Measurements from ENCODE around the gene LARGE1.

Gene LARGE1

GRCh38 chr22:33678523-33678922 lies 241.8 kb downstream of the LARGE1 start:
- no peak for DNase-seq (ENCODE audit: extremely low read depth, low read depth)
- TF ChIP-seq, protein P1, sequence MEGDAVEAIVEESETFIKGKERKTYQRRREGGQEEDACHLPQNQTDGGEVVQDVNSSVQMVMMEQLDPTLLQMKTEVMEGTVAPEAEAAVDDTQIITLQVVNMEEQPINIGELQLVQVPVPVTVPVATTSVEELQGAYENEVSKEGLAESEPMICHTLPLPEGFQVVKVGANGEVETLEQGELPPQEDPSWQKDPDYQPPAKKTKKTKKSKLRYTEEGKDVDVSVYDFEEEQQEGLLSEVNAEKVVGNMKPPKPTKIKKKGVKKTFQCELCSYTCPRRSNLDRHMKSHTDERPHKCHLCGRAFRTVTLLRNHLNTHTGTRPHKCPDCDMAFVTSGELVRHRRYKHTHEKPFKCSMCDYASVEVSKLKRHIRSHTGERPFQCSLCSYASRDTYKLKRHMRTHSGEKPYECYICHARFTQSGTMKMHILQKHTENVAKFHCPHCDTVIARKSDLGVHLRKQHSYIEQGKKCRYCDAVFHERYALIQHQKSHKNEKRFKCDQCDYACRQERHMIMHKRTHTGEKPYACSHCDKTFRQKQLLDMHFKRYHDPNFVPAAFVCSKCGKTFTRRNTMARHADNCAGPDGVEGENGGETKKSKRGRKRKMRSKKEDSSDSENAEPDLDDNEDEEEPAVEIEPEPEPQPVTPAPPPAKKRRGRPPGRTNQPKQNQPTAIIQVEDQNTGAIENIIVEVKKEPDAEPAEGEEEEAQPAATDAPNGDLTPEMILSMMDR (IDR thresholded peaks at IDR 0.05; ENCODE audit: low read depth, low read length): no peak

DNA sequence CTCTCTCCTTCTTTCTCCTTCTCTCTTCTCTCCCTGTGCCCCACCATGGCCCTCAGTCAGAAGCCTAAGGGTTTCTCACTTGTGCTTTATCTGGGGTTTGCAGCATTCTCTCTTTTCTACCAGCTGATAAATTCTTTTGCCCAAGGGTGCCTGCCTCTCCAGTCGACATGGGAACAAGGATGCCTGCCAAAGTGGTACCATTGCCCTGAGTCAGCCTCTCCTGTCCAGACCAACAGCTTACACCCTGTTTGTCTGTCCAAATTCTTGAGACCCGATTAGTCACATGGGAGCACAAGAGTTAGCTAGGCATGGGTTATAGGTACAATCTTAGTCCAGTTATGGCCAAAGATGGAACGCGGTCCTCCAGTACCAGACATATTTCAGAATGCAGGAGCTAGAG lies 242.7 kb downstream of the LARGE1 start:
- TF ChIP-seq, protein P1 (IDR thresholded peaks at IDR 0.05; ENCODE audit: low read depth, low read length): no peak
- no peak for DNase-seq (ENCODE audit: extremely low read depth, low read depth)

GRCh38 chr22:33674357-33674756 lies 245.9 kb downstream of the LARGE1 start:
- TF ChIP-seq, protein P1 (IDR thresholded peaks at IDR 0.05; ENCODE audit: low read depth, low read length): no peak
- no peak for DNase-seq (ENCODE audit: extremely low read depth, low read depth)

DNA sequence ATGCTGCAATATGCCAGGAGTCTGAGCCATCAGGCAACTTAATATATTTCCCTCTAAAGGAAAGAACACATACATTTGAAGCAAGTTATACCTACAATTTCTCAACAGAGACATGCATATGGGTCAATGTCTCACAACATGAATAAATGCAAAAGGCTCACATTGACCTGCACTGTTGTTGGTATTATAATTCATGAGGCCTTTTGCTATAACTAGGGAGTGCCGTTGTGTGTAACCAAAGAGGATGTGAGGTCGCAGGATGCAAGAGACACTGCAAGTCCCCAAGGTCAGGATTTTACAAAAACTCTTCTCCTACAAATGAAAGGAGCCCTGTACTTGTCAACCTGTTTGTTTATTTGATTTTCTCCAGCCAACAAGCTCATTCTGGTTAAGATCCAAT lies 250.5 kb downstream of the LARGE1 start:
- DNase-seq (ENCODE audit: extremely low read depth, low read depth): no peak
- TF ChIP-seq, protein P1 (IDR thresholded peaks at IDR 0.05; ENCODE audit: low read depth, low read length): no peak

DNA sequence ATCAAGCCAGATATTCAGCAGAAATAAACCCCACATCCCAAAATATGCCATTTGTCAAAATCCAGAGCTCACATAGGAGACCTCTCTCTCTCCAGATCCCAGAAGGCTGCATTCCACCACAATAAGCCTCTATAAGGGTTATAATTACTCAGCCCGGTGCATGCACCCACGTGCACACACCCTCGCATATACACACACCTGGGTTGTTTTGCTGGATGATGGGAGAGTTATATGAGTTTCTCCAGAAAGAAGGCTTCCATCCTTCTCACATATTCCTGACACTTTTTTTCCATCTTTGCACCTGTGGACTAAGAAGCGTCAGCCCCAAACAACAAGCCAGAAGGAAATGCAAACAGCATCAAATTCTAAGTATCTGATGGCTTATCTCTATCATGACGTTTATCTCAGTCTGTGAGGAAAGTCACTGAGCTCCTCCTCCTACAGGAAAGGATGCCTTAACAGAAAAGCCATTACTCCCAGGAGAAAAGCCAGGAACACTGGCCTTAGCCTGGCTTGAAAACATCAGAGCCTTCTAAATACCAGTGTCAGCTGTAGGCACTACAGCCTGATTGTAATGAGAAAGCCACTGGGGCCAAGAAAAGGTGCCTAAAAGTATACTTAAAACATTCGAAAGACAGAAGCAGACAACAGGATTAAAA lies 253.2 kb downstream of the LARGE1 start:
- TF ChIP-seq, protein P1 (IDR thresholded peaks at IDR 0.05; ENCODE audit: low read depth, low read length): no peak
- DNase-seq (ENCODE audit: extremely low read depth, low read depth): no peak

DNA sequence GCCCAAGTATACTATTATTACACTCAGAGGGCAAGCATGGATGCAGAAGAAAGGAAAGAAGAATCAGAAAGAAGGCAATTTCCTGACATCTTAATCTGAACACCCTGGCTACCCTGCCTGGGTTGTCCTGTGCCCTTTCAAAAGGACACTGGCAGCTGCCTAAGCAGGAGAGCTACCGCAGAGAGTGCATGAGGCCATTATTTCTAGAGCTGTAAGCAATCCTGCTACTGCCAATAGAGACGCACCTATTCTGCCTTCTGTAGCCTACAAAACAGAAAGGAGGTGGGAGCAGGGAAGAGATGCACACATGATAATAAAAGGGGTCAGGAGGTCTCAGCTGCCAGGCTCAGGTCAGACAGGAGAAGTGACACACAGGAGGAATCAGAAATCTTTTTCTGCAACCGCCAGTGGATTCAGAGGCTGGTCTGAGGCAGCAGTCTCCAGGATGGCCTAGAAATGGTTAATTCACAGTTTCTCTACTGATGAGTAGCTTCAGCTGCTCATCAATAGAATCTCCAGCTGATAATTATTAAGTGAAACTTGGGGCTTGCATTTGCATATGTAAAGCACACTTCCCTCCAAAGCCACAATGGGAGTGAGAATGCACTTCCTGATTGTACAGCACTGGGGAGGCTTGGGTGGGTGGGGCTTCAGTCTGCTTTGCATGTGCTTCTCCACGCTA lies 253.9 kb downstream of the LARGE1 start:
- no peak for DNase-seq (ENCODE audit: extremely low read depth, low read depth)
- TF ChIP-seq, protein P1 (IDR thresholded peaks at IDR 0.05; ENCODE audit: low read depth, low read length): no peak

DNA sequence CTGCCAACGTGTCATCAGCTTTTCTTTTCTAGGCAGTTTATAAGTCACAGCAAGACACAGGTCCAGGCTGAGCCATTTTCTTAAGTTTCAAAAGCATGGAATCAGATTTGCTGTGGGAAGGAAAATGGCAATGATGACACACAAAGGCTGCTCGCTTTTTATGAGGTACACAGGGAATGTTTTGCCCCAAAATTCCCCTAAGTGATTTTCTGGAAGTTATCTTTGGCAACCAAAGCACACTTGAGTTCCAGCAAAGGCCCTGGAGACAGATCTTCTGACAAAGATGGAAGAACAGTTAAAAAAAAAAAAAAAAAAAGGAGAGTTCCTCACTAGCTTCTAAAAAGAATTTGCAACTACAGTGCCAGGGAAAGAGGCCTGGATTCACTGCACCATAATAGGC lies 260.8 kb downstream of the LARGE1 start:
- no peak for DNase-seq (ENCODE audit: extremely low read depth, low read depth)
- TF ChIP-seq, protein P1 (IDR thresholded peaks at IDR 0.05; ENCODE audit: low read depth, low read length): no peak

Measured in AG09319 (cell line).